Mucosa of rectum (tissue), 2 donors: ENCODE measurements around the gene RHBDF1.
"Not testable (repeated sequence)": the region's sequence is repeated elsewhere in the genome, so short reads cannot be mapped to it uniquely, and the experiment has no call there.

Source experiments
- H3K27ac ChIP-seq, 2 donors: one replicate each; pipeline ENCODE4 v1.7.0; 2013; ENCODE audit warnings: inconsistent platforms in 2 of 2, low read depth in 2 of 2, low read length in 2 of 2
- H3K27me3 ChIP-seq, 2 donors: one replicate each; pipeline ENCODE4 v1.7.0; 2013; ENCODE audit warnings: low read length in 2 of 2; ENCODE audit not compliant: control insufficient read depth in 2 of 2, insufficient read depth in 2 of 2
- H3K36me3 ChIP-seq, 2 donors: one replicate each; pipeline ENCODE4 v1.7.0; 2013; ENCODE audit warnings: low read length in 2 of 2; ENCODE audit not compliant: control insufficient read depth in 2 of 2, insufficient read depth in 2 of 2
- H3K4me1 ChIP-seq, 2 donors: one replicate each; pipeline ENCODE4 v1.7.0; 2013; ENCODE audit warnings: low read length in 2 of 2, mild to moderate bottlenecking in 1 of 2; ENCODE audit not compliant: control insufficient read depth in 2 of 2, insufficient read depth in 2 of 2
- H3K4me3 ChIP-seq, 2 donors: one replicate each; pipeline ENCODE4 v1.7.0; 2013; ENCODE audit warnings: low read length in 2 of 2
- H3K9ac ChIP-seq, 2 donors: one replicate each; pipeline ENCODE4 v1.7.0; 2013; ENCODE audit warnings: low read length in 2 of 2, low read depth in 1 of 2, mild to moderate bottlenecking in 1 of 2
- H3K9me3 ChIP-seq, 2 donors: one replicate each; pipeline ENCODE4 v1.7.0; 2013; ENCODE audit warnings: low read length in 2 of 2; ENCODE audit not compliant: control insufficient read depth in 2 of 2
- donor health status: healthy.
- donor health status: Normal muscosa, but diverticular disease.

Gene RHBDF1

GRCh38 chr16:58491-59439 is 13.7 kb downstream of the RHBDF1 start:
- H3K4me1 ChIP-seq = peaks cover 0 to 2% of the 10 kb centered on the region in 2 donors
- H3K4me3 ChIP-seq = no peak overlapping the region
- no peaks in the 10 kb centered on the region for H3K27me3 ChIP-seq
- no peaks in the 10 kb centered on the region for H3K9me3 ChIP-seq
- peaks cover 15 to 39% of the 10 kb centered on the region in 2 donors for H3K36me3 ChIP-seq
- H3K9ac ChIP-seq = no peak overlapping the region
- H3K27ac ChIP-seq = no peak overlapping the region

- Histone ChIP-seq H3K4me3 (no peak overlapping the region), H3K36me3 (peaks cover 15 to 33% of the 10 kb centered on the region in 2 donors), H3K9ac (no peak overlapping the region), H3K4me1 (peaks cover 0 to 5% of the 10 kb centered on the region in 2 donors), H3K27me3 (no peaks in the 10 kb centered on the region), H3K9me3 (no peaks in the 10 kb centered on the region), H3K27ac (no peak overlapping the region)
These were observed 14.7 kb downstream of the RHBDF1 start for GRCh38 chr16:57711-58110.

GRCh38 chr16:56231-56927 is 16.1 kb downstream of the RHBDF1 start:
- Histone ChIP-seq H3K9ac (no peak overlapping the region), H3K27ac (no peak overlapping the region), H3K4me1 (peaks cover 0 to 5% of the 10 kb centered on the region in 2 donors), H3K36me3 (peaks cover 15 to 33% of the 10 kb centered on the region in 2 donors), H3K9me3 (no peaks in the 10 kb centered on the region), H3K27me3 (no peaks in the 10 kb centered on the region), H3K4me3 (no peak overlapping the region)

- Histone ChIP-seq H3K27ac (no peak overlapping the region), H3K9me3 (no peaks in the 10 kb centered on the region), H3K9ac (no peak overlapping the region), H3K4me3 (no peak overlapping the region), H3K36me3 (peaks cover 15 to 33% of the 10 kb centered on the region in 2 donors), H3K27me3 (no peaks in the 10 kb centered on the region), H3K4me1 (peaks cover 0 to 5% of the 10 kb centered on the region in 2 donors)
These were observed 16.8 kb downstream of the RHBDF1 start for GRCh38 chr16:55571-56136.

- Histone ChIP-seq H3K36me3 (peaks cover 15 to 31% of the 10 kb centered on the region in 2 donors), H3K4me1 (peaks cover 0 to 5% of the 10 kb centered on the region in 2 donors)
These were observed 18.2 kb downstream of the RHBDF1 start for GRCh38 chr16:54237-54581.

GRCh38 chr16:53346-54236 is 18.8 kb downstream of the RHBDF1 start, which contains the start of the genes POLR3K and SNRNP25:
Gene POLR3K (minus strand): TSS chr16:53608. CDS start chr16:53586, 22 bp downstream.
Gene SNRNP25 (plus strand): TSS chr16:53828. CDS start chr16:54017, 189 bp downstream.
- peak within 1 kb of the TSS; percentile 55 to 71 for H3K27ac ChIP-seq
- H3K27me3 ChIP-seq = no peaks in the 10 kb centered on the region
- H3K9me3 ChIP-seq = no peaks in the 10 kb centered on the region
- H3K4me1 ChIP-seq = peaks cover 0 to 5% of the 10 kb centered on the region in 2 donors
- H3K36me3 ChIP-seq = peaks cover 11 to 28% of the 10 kb centered on the region in 2 donors
- H3K9ac ChIP-seq = peak within 1 kb of the TSS; percentile 83 to 90
- peak within 1 kb of the TSS; percentile 82 to 93 for H3K4me3 ChIP-seq

More at GRCh38 chr16:54237-54581, 18.2 kb downstream of the RHBDF1 start:
- H3K27ac ChIP-seq = peak overlapping the region; percentile 22 to 23
- no peaks in the 10 kb centered on the region for H3K9me3 ChIP-seq
- H3K4me3 ChIP-seq = peak overlapping the region; percentile 82 to 85
- no peaks in the 10 kb centered on the region for H3K27me3 ChIP-seq
- H3K9ac ChIP-seq = peak overlapping the region; percentile 49 to 90

GRCh38 chr16:50769-51591 is 21.5 kb downstream of the RHBDF1 start:
- peaks cover 5 to 11% of the 10 kb centered on the region in 2 donors for H3K36me3 ChIP-seq
- no peak overlapping the region for H3K4me3 ChIP-seq

GRCh38 chr16:47234-47633 is 25.2 kb downstream of the RHBDF1 start:
- no peak overlapping the region for H3K9ac ChIP-seq
- H3K9me3 ChIP-seq = no peaks in the 10 kb centered on the region
- no peak overlapping the region for H3K27ac ChIP-seq
- no peaks in the 10 kb centered on the region for H3K27me3 ChIP-seq
- no peaks in the 10 kb centered on the region for H3K4me1 ChIP-seq
- peaks cover 17 to 20% of the 10 kb centered on the region in 2 donors for H3K36me3 ChIP-seq
- no peak overlapping the region for H3K4me3 ChIP-seq

More at GRCh38 chr16:50769-51591, 21.5 kb downstream of the RHBDF1 start:
- H3K9ac ChIP-seq = no peak overlapping the region
- H3K27ac ChIP-seq = no peak overlapping the region
- peaks cover 0 to 5% of the 10 kb centered on the region in 2 donors for H3K4me1 ChIP-seq
- H3K27me3 ChIP-seq = no peaks in the 10 kb centered on the region
- no peaks in the 10 kb centered on the region for H3K9me3 ChIP-seq

- not testable (repeated sequence) for H3K27me3 ChIP-seq, H3K4me1 ChIP-seq, H3K9ac ChIP-seq, H3K27ac ChIP-seq, H3K4me3 ChIP-seq, H3K9me3 ChIP-seq
- peaks cover 22 to 23% of the 10 kb centered on the region in 2 donors for H3K36me3 ChIP-seq
These were observed 25.9 kb downstream of the RHBDF1 start for GRCh38 chr16:46510-46909.
